GM23338 (cell line): ENCODE results near the gene AP1S3. TPM values are rescaled to one million over a fixed set of nuclear protein-coding genes. Genes with fewer than 3 reads are reported as not detected.

Source experiments
- ATAC-seq: fragments of 200-7000 bp; cut with Tn5 transposase; 3 replicates; pipeline ENCODE4 v1.9.1; 2020
- DNase-seq: peaks from one replicate; pipeline ENCODE4 v3.0.0-alpha.2; 2015; ENCODE audit warnings: low spot score
- H2AFZ ChIP-seq: fragments of 200-600 bp; sonication (generic); 2 replicates; pipeline ENCODE4 v1.8.0; 2016; ENCODE audit warnings: antibody characterized with exemption, mild to moderate bottlenecking, moderate library complexity
- H3F3A ChIP-seq: fragments of 200-600 bp; sonication (generic); replicated peaks from 2 replicates; pipeline ENCODE4 v1.8.0; 2017; ENCODE audit warnings: antibody characterized with exemption, mixed run types, low read depth
- H3K27ac ChIP-seq: fragments of 200-600 bp; sonication (generic); 2 replicates; pipeline ENCODE4 v1.6.1; 2016; ENCODE audit warnings: low read depth
- H3K27me3 ChIP-seq: fragments of 200-600 bp; sonication (generic); 2 replicates; pipeline ENCODE4 v1.8.0; 2016; ENCODE audit warnings: mild to moderate bottlenecking, mixed run types, moderate library complexity; ENCODE audit not compliant: insufficient read depth
- H3K36me3 ChIP-seq: fragments of 200-600 bp; sonication (generic); 2 replicates; pipeline ENCODE4 v1.8.0; 2016; ENCODE audit warnings: mild to moderate bottlenecking; ENCODE audit not compliant: insufficient read depth
- H3K4me1 ChIP-seq: fragments of 200-600 bp; sonication (generic); 2 replicates; pipeline ENCODE4 v1.8.0; 2016; ENCODE audit warnings: mild to moderate bottlenecking, moderate library complexity; ENCODE audit not compliant: insufficient read depth
- H3K4me2 ChIP-seq: fragments of 200-600 bp; sonication (generic); 2 replicates; pipeline ENCODE4 v1.7.1; 2017; ENCODE audit warnings: mixed run types
- H3K4me3 ChIP-seq: fragments of 200-600 bp; sonication (generic); 2 replicates; pipeline ENCODE4 v1.6.1; 2016; ENCODE audit warnings: mixed run types
- H3K79me2 ChIP-seq: fragments of 200-600 bp; sonication (generic); replicated peaks from 2 replicates; pipeline ENCODE4 v1.8.0; 2017; ENCODE audit warnings: mild to moderate bottlenecking; ENCODE audit not compliant: insufficient read depth
- H3K9me2 ChIP-seq: fragments of 200-600 bp; sonication (generic); 2 replicates; pipeline ENCODE4 v1.8.0; 2017; ENCODE audit not compliant: insufficient read depth
- H4K20me1 ChIP-seq: fragments of 200-600 bp; sonication (generic); replicated peaks from 2 replicates; pipeline ENCODE4 v1.8.0; 2017; ENCODE audit warnings: mild to moderate bottlenecking; ENCODE audit not compliant: insufficient read depth
- H3K27ac Mint-ChIP-seq: 2 replicates; pipeline ENCODE4 v1.8.0; 2020; ENCODE audit warnings: inconsistent platforms, mild to moderate bottlenecking, moderate library complexity, mixed read lengths
- H3K27me3 Mint-ChIP-seq: 3 replicates; pipeline ENCODE4 v1.8.0; 2022; ENCODE audit warnings: low read depth, mild to moderate bottlenecking, moderate library complexity, mixed read lengths, inconsistent platforms; ENCODE audit not compliant: insufficient read depth, poor library complexity
- H3K36me3 Mint-ChIP-seq: 3 replicates; pipeline ENCODE4 v1.8.0; 2021; ENCODE audit warnings: low read depth, mild to moderate bottlenecking, inconsistent platforms, moderate library complexity, mixed read lengths
- H3K4me1 Mint-ChIP-seq: 3 replicates; pipeline ENCODE4 v1.8.0; 2020; ENCODE audit warnings: mild to moderate bottlenecking, inconsistent platforms, mixed read lengths
- H3K4me3 Mint-ChIP-seq: 3 replicates; pipeline ENCODE4 v1.8.0; 2021; ENCODE audit warnings: moderate library complexity, mild to moderate bottlenecking, inconsistent platforms, mixed read lengths
- H3K9me3 Mint-ChIP-seq: 3 replicates; pipeline ENCODE4 v1.8.0; 2020; ENCODE audit warnings: moderate library complexity, mild to moderate bottlenecking, inconsistent platforms, mixed read lengths
- CREB1 ChIP-seq: fragments of 250-450 bp; sonication (Bioruptor Pico); IDR thresholded peaks from 2 replicates; pipeline ENCODE4 v1.5.0; 2020; ENCODE audit warnings: low read depth, mild to moderate bottlenecking, moderate library complexity
- CTCF ChIP-seq, 2 experiments: fragments of 200-600 bp in 1 of 2; sonication (generic) in 1 of 2; conservative IDR thresholded peaks; 2 replicates each; pipeline versions ENCODE4 v1.5.1 to v1.6.1; 2016 to 2017; ENCODE audit warnings: antibody characterized with exemption in 2 of 2, low read depth in 2 of 2, mild to moderate bottlenecking in 2 of 2, moderate library complexity in 1 of 2
- EZH2 ChIP-seq: fragments of 200-600 bp; sonication (generic); IDR thresholded peaks from one replicate; pipeline ENCODE4 v1.8.0; 2017; ENCODE audit warnings: antibody characterized with exemption, mild to moderate bottlenecking, low read depth; ENCODE audit not compliant: unreplicated experiment
- EZH2phosphoT487 ChIP-seq: fragments of 200-600 bp; sonication (generic); IDR thresholded peaks from one replicate; pipeline ENCODE4 v1.8.1; 2018; ENCODE audit warnings: antibody characterized with exemption; ENCODE audit not compliant: unreplicated experiment
- JUNB ChIP-seq: IDR thresholded peaks from one replicate; pipeline ENCODE4 v1.6.1; 2016; ENCODE audit warnings: antibody characterized with exemption; ENCODE audit not compliant: unreplicated experiment
- NANOG ChIP-seq: IDR thresholded peaks from 2 replicates; pipeline ENCODE4 v1.6.1; 2016; ENCODE audit warnings: antibody characterized with exemption, borderline replicate concordance
- POLR2AphosphoS5 ChIP-seq: IDR thresholded peaks from 2 replicates; pipeline ENCODE4 v1.6.1; 2016; ENCODE audit warnings: antibody characterized with exemption, low read depth
- REST ChIP-seq: IDR thresholded peaks from one replicate; pipeline ENCODE4 v1.6.1; 2018; ENCODE audit warnings: antibody characterized with exemption; ENCODE audit not compliant: unreplicated experiment
- STAT1 ChIP-seq: IDR thresholded peaks from one replicate; pipeline ENCODE4 v1.6.1; 2016; ENCODE audit warnings: antibody characterized with exemption; ENCODE audit not compliant: unreplicated experiment
- ZNF114 ChIP-seq: fragments of 250-450 bp; sonication (Bioruptor Pico); IDR thresholded peaks from 2 replicates; pipeline ENCODE4 v1.5.0; 2020; ENCODE audit warnings: mild to moderate bottlenecking, moderate library complexity
- ZNF331 ChIP-seq: fragments of 250-450 bp; sonication (Bioruptor Pico); IDR thresholded peaks from 2 replicates; pipeline ENCODE4 v1.5.0; 2020; ENCODE audit warnings: low read depth, mild to moderate bottlenecking, moderate library complexity
- ZNF462 ChIP-seq: fragments of 250-450 bp; sonication (Bioruptor Pico); IDR thresholded peaks from 2 replicates; pipeline ENCODE4 v1.5.0; 2020; ENCODE audit warnings: mild to moderate bottlenecking, moderate library complexity
- polyA plus RNA-seq: library from polyadenylated mRNA; unstranded; fragments of >200 nt; fragmentation: Nextera tagmentation; extraction: Ambion mirVana; gene quantifications from 2 replicates; pipeline ENCODE4 v1.2.1, GENCODE V29; 2016
- total RNA-seq: library from RNA; depleted of rRNA; stranded (reverse); fragments of >200 nt; shearing (Covaris generic); gene quantifications from 2 replicates; pipeline ENCODE4 v1.2.3, GENCODE V29; 2014
- TF ChIP-seq, protein P1 (sequence below): IDR thresholded peaks from 2 replicates; pipeline ENCODE4 v1.6.1; 2016; ENCODE audit warnings: antibody characterized with exemption

The AP1S3 gene
- total and polyA plus RNA-seq, 2 experiments from 2014 or later: 8.8 to 25.5 TPM

GRCh38 chr2:223853425-223853837, 16.0 kb upstream of the AP1S3 start:
- Mint-ChIP-seq H3K27ac (no peak overlapping the region), H3K27me3 (no peaks in the 10 kb centered on the region), H3K4me1 (no peaks in the 10 kb centered on the region; the same call in 2 of the 3 replicates), H3K4me3 (no peak overlapping the region), H3K36me3 (peaks cover 27% of the 10 kb centered on the region), H3K9me3 (peaks cover 26% of the 10 kb centered on the region)
- TF ChIP-seq JUNB (no peak), ZNF462 (CRISPR knock-in tag) (no peak), NANOG (no peak), ZNF114 (CRISPR knock-in tag) (no peak), CREB1 (CRISPR knock-in tag) (no peak), EZH2phosphoT487 (no peak), ZNF331 (CRISPR knock-in tag) (no peak), CTCF (conservative IDR thresholded peaks at IDR 0.05; ENCODE audit: low read depth in 2 of 2) (no peak), REST (no peak), POLR2AphosphoS5 (no peak), EZH2 (no peak), STAT1 (no peak)
- TF ChIP-seq, protein P1, sequence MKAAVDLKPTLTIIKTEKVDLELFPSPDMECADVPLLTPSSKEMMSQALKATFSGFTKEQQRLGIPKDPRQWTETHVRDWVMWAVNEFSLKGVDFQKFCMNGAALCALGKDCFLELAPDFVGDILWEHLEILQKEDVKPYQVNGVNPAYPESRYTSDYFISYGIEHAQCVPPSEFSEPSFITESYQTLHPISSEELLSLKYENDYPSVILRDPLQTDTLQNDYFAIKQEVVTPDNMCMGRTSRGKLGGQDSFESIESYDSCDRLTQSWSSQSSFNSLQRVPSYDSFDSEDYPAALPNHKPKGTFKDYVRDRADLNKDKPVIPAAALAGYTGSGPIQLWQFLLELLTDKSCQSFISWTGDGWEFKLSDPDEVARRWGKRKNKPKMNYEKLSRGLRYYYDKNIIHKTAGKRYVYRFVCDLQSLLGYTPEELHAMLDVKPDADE: no peak
- Histone ChIP-seq H3K79me2 (no peaks in the 10 kb centered on the region), H3K27ac (no peak overlapping the region), H3K4me1 (no peaks in the 10 kb centered on the region), H4K20me1 (no peaks in the 10 kb centered on the region), H3F3A (no peaks in the 10 kb centered on the region), H3K36me3 (peaks cover 4% of the 10 kb centered on the region; the same call in 1 of the 2 replicates), H3K27me3 (no peaks in the 10 kb centered on the region), H3K9me2 (no peaks in the 10 kb centered on the region), H3K4me2 (no peak overlapping the region), H3K4me3 (no peak overlapping the region), H2AFZ (no peak overlapping the region)
- ATAC-seq (no peak), DNase-seq (no peak)
